Liver (tissue), 9 donors: ENCODE measurements around the gene COQ8A. TPM values are rescaled to one million over a fixed set of nuclear protein-coding genes. Genes with fewer than 3 reads are reported as not detected.

Experiments
- DNase-seq: peaks from one replicate; pipeline ENCODE4 v3.0.0-alpha.2; 2017; ENCODE audit warnings: low spot score
- H3K27ac ChIP-seq, 2 donors: one replicate each; pipeline ENCODE4 v1.7.0; 2013; ENCODE audit warnings: inconsistent platforms in 2 of 2, low read length in 2 of 2, control low read depth in 1 of 2, low read depth in 1 of 2, mild to moderate bottlenecking in 1 of 2
- H3K27me3 ChIP-seq, 4 donors: one replicate each; pipeline versions ENCODE4 v1.6.1 to v1.7.0; 2013; ENCODE audit warnings: low read length in 3 of 4, inconsistent platforms in 1 of 4, mild to moderate bottlenecking in 1 of 4, moderate library complexity in 1 of 4; ENCODE audit not compliant: control insufficient read depth in 4 of 4, insufficient read depth in 4 of 4
- H3K36me3 ChIP-seq, 4 donors: one replicate each; pipeline versions ENCODE4 v1.6.1 to v1.7.0; 2013; ENCODE audit warnings: low read length in 3 of 4, mild to moderate bottlenecking in 3 of 4, low read depth in 1 of 4, moderate library complexity in 1 of 4; ENCODE audit not compliant: control insufficient read depth in 4 of 4, insufficient read depth in 3 of 4
- H3K4me1 ChIP-seq, 4 donors: one replicate each; pipeline versions ENCODE4 v1.6.1 to v1.7.0; 2013; ENCODE audit warnings: low read length in 3 of 4, mild to moderate bottlenecking in 3 of 4, moderate library complexity in 1 of 4; ENCODE audit not compliant: control insufficient read depth in 4 of 4, insufficient read depth in 4 of 4
- H3K4me3 ChIP-seq, 3 donors: one replicate each; pipeline versions ENCODE4 v1.6.1 to v1.7.0; 2013; ENCODE audit warnings: low read length in 3 of 3, control low read depth in 1 of 3, low read depth in 1 of 3, mild to moderate bottlenecking in 1 of 3
- H3K9ac ChIP-seq, 2 donors: one replicate each; pipeline ENCODE4 v1.7.0; 2013; ENCODE audit warnings: low read length in 2 of 2, mild to moderate bottlenecking in 2 of 2, moderate library complexity in 2 of 2, control low read depth in 1 of 2, low read depth in 1 of 2
- H3K9me3 ChIP-seq, 4 donors: one replicate each; pipeline versions ENCODE4 v1.6.1 to v1.7.0; 2013; ENCODE audit warnings: low read length in 3 of 4; ENCODE audit not compliant: control insufficient read depth in 4 of 4
- ATF3 ChIP-seq: IDR thresholded peaks from 2 replicates; pipeline ENCODE4 v1.6.1; 2016; ENCODE audit warnings: antibody characterized with exemption
- EGR1 ChIP-seq, 2 donors: IDR thresholded peaks; 2 replicates each; pipeline ENCODE4 v1.6.1; 2016 to 2018; ENCODE audit warnings: antibody characterized with exemption in 2 of 2, low read depth in 2 of 2
- FOXA1 ChIP-seq: IDR thresholded peaks from 2 replicates; pipeline ENCODE4 v1.6.1; 2016; ENCODE audit warnings: antibody characterized with exemption
- FOXA2 ChIP-seq: IDR thresholded peaks from 2 replicates; pipeline ENCODE4 v1.6.1; 2016; ENCODE audit warnings: antibody characterized with exemption
- HNF4A ChIP-seq, 2 donors: conservative IDR thresholded peaks; 2 replicates each; pipeline ENCODE4 v1.6.1; 2016; ENCODE audit warnings: antibody characterized with exemption in 2 of 2, mild to moderate bottlenecking in 2 of 2
- HNF4G ChIP-seq: IDR thresholded peaks from 2 replicates; pipeline ENCODE4 v1.6.1; 2016; ENCODE audit warnings: antibody characterized with exemption
- JUND ChIP-seq, 2 donors: IDR thresholded peaks; 2 replicates each; pipeline ENCODE4 v1.6.1; 2016; ENCODE audit warnings: antibody characterized with exemption in 2 of 2
- MAX ChIP-seq: IDR thresholded peaks from 2 replicates; pipeline ENCODE4 v1.6.1; 2016; ENCODE audit warnings: antibody characterized with exemption
- NR2F2 ChIP-seq: IDR thresholded peaks from 2 replicates; pipeline ENCODE4 v1.6.1; 2016; ENCODE audit warnings: antibody characterized with exemption
- RAD21 ChIP-seq, 2 donors: IDR thresholded peaks; 2 replicates each; pipeline ENCODE4 v1.6.1; 2016; ENCODE audit warnings: antibody characterized with exemption in 2 of 2, mild to moderate bottlenecking in 2 of 2
- REST ChIP-seq: IDR thresholded peaks from 2 replicates; pipeline ENCODE4 v1.6.1; 2016; ENCODE audit warnings: antibody characterized with exemption, mild to moderate bottlenecking
- RXRA ChIP-seq, 2 donors: IDR thresholded peaks; 2 replicates each; pipeline ENCODE4 v1.6.1; 2017 to 2018; ENCODE audit warnings: antibody characterized with exemption in 2 of 2, mild to moderate bottlenecking in 1 of 2
- SP1 ChIP-seq: IDR thresholded peaks from 2 replicates; pipeline ENCODE4 v1.6.1; 2018; ENCODE audit warnings: antibody characterized with exemption, mild to moderate bottlenecking
- TAF1 ChIP-seq: conservative IDR thresholded peaks from 2 replicates; pipeline ENCODE4 v1.6.1; 2016; ENCODE audit warnings: antibody characterized with exemption, mild to moderate bottlenecking
- YY1 ChIP-seq: IDR thresholded peaks from 2 replicates; pipeline ENCODE4 v1.6.1; 2016; ENCODE audit warnings: antibody characterized with exemption, mild to moderate bottlenecking
- ZBTB33 ChIP-seq: IDR thresholded peaks from 2 replicates; pipeline ENCODE4 v1.6.1; 2016; ENCODE audit warnings: antibody characterized with exemption
- WGBS: extraction: QIAGEN DNeasy Blood & Tissue Kit; methylation state at CpG from one replicate; pipeline ENCODE4 v1.1.7; 2013; 5-methylcytosine and 5-hydroxymethylcytosine counted together
- polyA plus RNA-seq, 2 donors: library from polyadenylated mRNA; stranded (reverse) in 1 of 2; unstranded in 1 of 2; fragments of 200-250 nt in 1 of 2; fragments of >200 nt in 1 of 2; fragmentation: Nextera tagmentation in 1 of 2; extraction: Ambion mirVana in 1 of 2; gene quantifications; one replicate each; pipeline versions ENCODE4 v1.2.1 to v1.2.3, GENCODE V29; 2013 to 2015
- total RNA-seq, 2 donors: library from RNA; depleted of rRNA; stranded (reverse); fragments of >200 nt; gene quantifications; one replicate each; pipeline ENCODE4 v1.2.3, GENCODE V29; 2014
- donor health status: healthy.
- donor health status: healthy.
- donor health status: healthy.
- donor health status: healthy.
- donor health status: healthy.

The COQ8A gene
- total RNA-seq (10 to 100 TPM; 24.4 to 57.1 TPM), polyA plus RNA-seq (10 to 100 TPM; 52.8 to 60.0 TPM)

DNA sequence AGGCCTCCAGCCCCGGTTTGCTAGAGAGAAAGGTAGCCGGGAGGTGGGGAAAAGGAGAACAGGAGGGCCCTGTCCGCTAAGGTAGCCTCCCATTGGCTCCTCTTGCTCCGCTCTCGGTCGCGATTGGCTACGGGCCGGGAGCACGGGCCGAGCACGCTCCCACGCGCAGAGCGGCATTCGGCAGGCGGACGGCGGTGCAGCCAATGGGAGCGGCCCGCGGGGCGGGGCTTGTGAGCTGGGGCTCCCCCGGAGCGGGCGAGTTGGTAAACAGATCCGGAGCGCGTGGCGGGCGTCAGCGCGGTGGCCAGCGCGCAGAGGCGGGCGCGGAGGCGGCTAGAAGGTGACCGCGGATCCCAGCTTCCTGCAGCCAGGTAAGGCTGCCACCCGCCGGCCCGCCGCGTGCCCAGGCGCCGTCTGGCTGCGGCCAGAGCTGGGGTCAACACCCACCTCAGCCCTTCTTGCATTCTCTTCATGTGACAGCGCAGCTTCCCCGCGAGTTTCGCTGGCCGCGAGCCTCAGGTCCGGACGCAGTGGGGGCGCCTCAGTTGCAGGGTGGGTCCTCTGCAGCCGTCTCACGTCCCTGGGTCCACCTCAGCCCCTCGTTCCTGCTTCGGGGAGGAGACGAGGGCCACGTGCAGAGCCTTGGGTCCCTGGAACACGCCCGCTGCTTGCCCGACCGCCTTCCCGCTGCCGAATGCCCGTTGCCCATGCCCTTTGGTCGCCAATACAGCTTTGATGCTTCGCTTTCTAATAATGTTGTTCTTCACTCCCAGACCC lies at the start of gene COQ8A:
COQ8A (plus strand) TSS at position 266 of the 777 bp plus-strand sequence. CDS start 21,092 bp downstream, outside the sequence.
- peak; percentile 97 for DNase-seq
- Histone ChIP-seq H3K27ac (peak within 1 kb of the TSS; percentile 98 to 100), H3K27me3 (no peaks in the 10 kb centered on the region), H3K4me1 (peaks cover 23 to 61% (median 46%) of the 10 kb centered on the region in 4 donors), H3K4me3 (peak within 1 kb of the TSS; percentile 77 to 94 (median 81)), H3K36me3 (no peaks in the 10 kb centered on the region), H3K9ac (peak within 1 kb of the TSS; percentile 80 to 94), H3K9me3 (no peaks in the 10 kb centered on the region)
- TF ChIP-seq ZBTB33, result no peak
- TF ChIP-seq RXRA (IDR thresholded peaks at IDR 0.05), result peak in 1 of 2 donors; percentile 62
- TF ChIP-seq RAD21 (IDR thresholded peaks at IDR 0.05), result no peak
- peak; percentile 91 for TF ChIP-seq MAX
- peak in 1 of 2 donors; percentile 25 for TF ChIP-seq JUND (IDR thresholded peaks at IDR 0.05)
- TF ChIP-seq FOXA1, result peak; percentile 56
- TF ChIP-seq SP1, result peak; percentile 93
- TF ChIP-seq FOXA2, result peak; percentile 36
- WGBS, result under 1% methylated on average over 73 of the region's 73 CpGs

GRCh38 chr1:226890331-226891108 lies 49.6 kb upstream of the COQ8A start:
- WGBS, result 91% methylated on average over 22 of the region's 22 CpGs
- Histone ChIP-seq H3K4me3 (no peak overlapping the region), H3K36me3 (peaks cover 7 to 45% (median 17%) of the 10 kb centered on the region in 4 donors), H3K27me3 (no peaks in the 10 kb centered on the region), H3K9ac (no peak overlapping the region), H3K27ac (no peak overlapping the region), H3K4me1 (peaks cover 0 to 3% (median 0%) of the 10 kb centered on the region in 4 donors), H3K9me3 (no peaks in the 10 kb centered on the region)
- DNase-seq, result no peak
- TF ChIP-seq SP1 (no peak), REST (no peak), ATF3 (no peak), FOXA2 (no peak), FOXA1 (no peak), YY1 (no peak), HNF4A (conservative IDR thresholded peaks at IDR 0.05) (no peak), MAX (no peak), TAF1 (no peak), JUND (IDR thresholded peaks at IDR 0.05) (no peak), EGR1 (IDR thresholded peaks at IDR 0.05; ENCODE audit: low read depth in 2 of 2) (no peak), NR2F2 (no peak), HNF4G (no peak)
